Inferior parietal cortex (tissue), 1 donor: ENCODE results near the gene ABCA1.

Source experiments
- DNase-seq: peaks from one replicate; pipeline ENCODE4 v3.0.0-alpha.2; 2016; ENCODE audit errors: extremely low spot score

The ABCA1 gene

DNA sequence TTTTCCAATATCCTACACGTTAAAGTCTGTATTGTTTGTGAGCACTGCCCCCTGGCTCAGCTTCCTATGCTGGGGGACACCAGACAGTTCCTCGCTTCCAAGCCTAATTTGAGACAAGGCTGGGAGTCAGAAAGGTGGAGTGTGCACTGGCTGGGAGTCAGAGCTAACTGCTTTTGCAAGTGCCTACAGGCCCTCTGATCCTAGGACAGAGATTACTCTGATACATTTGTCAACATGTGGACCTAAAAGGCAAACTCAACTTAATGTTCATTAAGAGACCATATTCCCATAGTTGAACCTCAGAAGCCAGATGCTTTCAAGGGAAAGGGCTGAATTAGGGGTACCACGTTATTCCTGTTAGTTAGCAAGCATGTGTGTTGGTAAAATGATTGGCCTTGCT is 83.2 kb downstream of the ABCA1 start:
- no peak for DNase-seq

GRCh38 chr9:104843644-104844240 is 84.2 kb downstream of the ABCA1 start:
- no peak for DNase-seq

DNA sequence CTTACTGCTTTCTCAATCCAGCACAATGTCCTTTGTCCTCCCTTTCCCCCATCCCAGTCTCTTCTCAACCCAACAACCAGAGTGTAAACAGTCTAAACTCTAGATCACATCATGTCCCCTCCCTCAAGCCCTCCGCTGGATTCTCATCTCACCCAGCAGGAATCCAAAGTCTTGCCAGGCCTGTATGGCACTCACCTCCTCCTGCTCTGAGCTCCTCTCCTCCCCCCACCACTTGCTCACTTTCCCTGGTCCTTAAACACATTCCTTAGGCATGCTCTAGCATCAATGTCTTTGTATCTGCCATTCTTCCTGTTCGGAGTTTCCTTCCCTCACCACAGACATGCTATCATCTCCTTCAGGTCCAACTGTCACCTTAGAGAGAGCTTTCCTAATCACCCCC is 85.3 kb downstream of the ABCA1 start:
- DNase-seq, result no peak

DNA sequence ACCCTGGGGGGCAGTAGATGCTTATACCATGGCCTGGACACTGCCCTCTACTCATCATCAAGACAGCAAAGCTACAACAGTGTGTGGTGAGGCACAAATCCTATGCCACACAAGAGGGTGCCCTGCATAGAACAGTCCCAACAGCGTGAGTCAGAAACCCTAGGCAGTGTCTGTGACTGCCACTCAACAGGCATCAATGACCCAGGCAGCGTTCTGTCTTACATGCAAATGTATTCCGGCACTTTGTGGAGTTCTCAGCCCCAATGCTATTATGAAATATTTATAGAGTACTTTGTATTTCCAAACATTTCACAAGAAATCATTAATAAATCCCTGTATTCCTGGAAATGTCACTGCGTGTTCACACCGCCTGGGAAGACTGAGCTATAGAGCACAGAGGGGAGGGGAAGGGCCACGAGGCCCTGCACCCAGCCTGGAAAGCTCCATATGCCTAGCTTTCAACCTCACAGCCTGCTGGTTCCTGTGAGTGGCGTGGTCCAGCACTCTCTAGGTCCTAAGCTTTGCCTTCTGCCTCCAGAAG is 86.3 kb downstream of the ABCA1 start:
- DNase-seq, result no peak

DNA sequence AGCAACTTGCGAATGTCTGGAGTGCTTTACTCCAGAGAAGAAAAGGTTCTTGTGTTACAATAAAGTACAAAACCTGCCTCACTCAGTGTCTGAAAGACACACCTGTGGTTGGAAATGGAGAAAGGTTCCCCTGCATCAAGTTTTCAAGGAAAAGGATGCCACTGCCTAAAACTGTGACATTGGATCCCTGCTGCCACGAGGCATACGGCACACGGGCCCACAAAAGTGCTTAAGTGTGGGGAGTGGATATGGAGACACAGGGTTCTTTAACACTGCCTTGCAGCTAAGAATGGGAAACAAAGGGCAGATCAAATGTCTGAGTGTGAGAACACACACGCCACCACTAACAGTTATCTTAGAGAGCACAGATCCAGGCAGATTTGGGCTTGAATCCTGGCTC is 89.0 kb downstream of the ABCA1 start:
- DNase-seq, result no peak

DNA sequence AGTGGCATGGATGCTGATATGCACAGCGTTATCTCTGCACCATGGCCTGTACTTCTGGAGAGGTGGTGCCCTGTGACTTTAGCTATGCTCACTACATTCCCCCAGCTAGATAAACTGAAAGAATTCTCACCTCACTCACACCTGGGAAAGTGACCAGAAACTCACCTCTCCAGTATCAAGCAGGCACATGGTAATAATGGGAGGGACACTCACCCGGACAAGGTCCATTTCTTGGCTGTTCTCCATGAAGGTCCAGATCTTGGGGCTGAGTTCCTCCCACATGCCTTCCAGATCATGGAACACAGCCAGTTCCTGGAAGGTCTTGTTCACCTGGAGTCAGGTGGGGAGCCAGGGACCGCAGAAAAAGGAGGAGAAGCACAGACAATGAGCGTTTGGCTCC is 91.2 kb downstream of the ABCA1 start:
- DNase-seq, result no peak

DNA sequence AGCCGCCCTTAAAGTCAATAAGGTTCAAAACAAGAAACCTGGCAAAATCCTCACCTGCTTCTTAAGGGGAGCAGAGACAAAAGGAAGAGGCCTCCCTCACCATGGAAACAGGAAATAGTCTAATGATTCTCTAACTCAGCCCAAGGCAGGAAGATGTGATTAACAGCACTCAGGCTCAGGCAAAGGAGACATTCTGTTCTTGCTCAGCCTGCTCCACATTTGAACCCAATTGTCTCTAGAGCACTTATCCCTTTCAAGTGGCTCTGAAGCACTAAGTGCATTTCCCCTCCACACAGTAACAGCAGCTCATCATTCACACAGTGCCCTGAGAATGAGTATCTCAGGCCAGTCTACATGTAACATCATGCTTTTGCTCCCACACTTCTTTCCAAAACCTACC is 91.7 kb downstream of the ABCA1 start:
- no peak for DNase-seq

DNA sequence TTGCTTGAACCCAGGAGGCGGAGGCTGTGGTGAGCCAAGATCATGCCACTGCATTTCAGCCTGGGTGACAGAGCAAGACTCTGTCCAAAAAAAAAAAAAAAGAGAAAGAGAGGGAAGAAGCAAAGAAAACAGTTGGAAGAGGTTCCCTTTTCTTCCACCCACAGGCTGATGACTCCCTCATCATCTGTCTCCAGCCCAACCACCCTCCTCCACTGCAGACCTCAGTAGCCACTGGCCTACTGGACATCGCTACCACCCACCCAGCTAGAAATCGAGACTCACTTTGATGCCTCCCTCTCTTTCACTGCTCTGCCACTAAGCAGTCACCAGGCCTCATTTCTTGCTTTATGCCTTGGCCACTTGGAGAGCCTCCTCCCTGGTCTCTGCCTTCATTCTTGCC is 92.8 kb downstream of the ABCA1 start:
- DNase-seq, result no peak

DNA sequence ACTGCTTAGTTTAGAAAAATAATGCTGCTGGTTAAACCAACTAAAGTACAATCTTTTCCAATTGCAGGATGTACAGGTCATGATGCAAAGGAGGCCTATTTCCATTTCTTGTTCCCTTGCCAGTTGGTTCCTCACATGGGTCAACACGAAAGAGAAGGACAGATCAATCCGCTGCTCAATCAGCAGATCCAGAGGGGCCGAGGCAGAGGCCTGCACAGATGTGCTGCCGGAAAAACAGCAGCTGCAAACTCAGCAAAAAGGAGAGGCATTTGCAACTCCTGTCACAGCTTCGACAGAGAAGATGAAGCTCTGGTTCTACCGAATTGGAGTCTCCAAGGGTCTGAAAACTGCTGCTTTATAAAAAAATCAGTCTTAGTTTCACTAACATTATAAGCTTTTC is 94.3 kb downstream of the ABCA1 start:
- no peak for DNase-seq

GRCh38 chr9:104831681-104832080 is 96.3 kb downstream of the ABCA1 start:
- DNase-seq, result no peak

- DNase-seq, result no peak
Observed at GRCh38 chr9:104826911-104827310, 101.0 kb downstream of the ABCA1 start.

GRCh38 chr9:104826079-104826775 is 101.7 kb downstream of the ABCA1 start:
- DNase-seq, result no peak

- no peak for DNase-seq
Observed at GRCh38 chr9:104820336-104820735, 107.6 kb downstream of the ABCA1 start.

- no peak for DNase-seq
Observed at GRCh38 chr9:104819033-104819432, 108.9 kb downstream of the ABCA1 start.

DNA sequence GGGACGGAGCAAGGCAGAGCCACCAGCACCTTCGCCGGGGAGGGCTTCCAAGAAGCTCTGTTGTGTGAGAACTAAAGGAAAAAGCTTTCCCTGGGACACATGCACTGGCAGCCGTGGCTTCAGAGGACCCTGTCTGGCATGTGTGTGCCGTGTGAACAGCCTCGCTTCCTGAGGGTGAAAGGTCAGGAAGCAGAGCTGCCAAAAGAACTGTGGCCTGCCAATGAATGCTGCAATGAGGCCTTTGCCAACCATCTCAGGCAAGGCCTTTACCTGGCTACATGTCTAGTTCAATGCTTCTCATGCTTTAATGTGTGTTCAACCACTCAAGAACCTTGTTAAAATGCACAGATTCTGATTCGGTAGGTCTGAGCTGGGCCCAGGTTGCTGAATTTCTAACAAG is 110.5 kb downstream of the ABCA1 start:
- no peak for DNase-seq

DNA sequence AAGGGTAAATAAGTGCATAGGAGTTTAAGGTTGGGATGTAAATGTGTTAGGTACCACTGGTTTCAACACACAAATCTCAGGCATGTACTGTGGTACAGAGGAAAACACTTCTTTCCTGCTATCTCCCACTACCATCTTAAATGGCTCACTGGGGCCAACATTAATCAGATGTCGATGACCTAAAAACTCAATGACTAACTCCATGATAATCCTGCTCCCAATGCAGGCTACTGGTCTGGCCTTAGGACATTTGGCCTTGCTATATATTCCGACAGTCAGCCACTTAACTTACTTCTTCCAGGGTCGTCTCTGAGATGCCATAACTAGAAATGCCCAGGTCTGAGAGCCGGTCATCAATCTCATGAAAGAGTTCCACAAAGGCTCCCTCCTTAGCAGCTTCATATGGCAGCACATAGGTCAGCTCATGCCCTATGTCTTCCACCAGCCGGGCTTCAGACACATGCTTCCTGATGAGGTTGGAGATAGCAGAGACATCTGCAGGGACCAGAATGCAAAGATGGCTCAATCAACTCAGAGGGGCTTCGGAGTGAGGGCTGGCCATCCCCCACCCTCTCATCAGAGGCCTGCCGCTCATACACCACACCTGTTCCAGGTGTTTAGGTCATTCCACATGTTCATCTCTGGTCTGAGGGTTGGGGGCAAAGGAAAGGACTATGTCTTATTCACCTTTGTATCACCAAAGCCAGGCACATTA is 111.9 kb downstream of the ABCA1 start:
- no peak for DNase-seq

- no peak for DNase-seq
Observed at GRCh38 chr9:104810421-104811339, 117.3 kb downstream of the ABCA1 start.

GRCh38 chr9:104808035-104808614 is 119.8 kb downstream of the ABCA1 start:
- DNase-seq, result peak; percentile 43

DNA sequence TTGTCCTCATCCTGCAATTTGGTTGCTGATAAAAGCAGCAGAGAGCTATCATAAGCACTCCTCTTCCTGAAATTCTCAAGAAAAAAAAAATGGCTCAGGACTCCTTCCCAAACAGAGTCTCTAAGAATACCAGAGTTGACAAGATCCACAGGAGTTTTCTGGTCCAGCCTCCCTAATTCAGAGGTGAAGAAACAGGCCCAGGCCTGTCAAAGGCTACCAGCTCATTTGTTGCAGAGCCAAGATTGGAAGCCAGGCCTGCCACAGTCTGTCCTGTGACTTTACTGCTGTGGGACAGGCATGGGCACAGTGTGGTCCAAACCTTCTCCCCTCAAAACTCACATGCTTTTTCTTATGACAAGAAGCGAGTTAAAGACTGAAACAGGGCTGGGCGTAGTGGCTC is 122.5 kb downstream of the ABCA1 start:
- no peak for DNase-seq

GRCh38 chr9:104802906-104803305 is 125.0 kb downstream of the ABCA1 start:
- DNase-seq, result no peak

- DNase-seq, result no peak
Observed at GRCh38 chr9:104802110-104802509, 125.8 kb downstream of the ABCA1 start.
